CD14-positive monocyte (primary cell): ENCODE data around the gene RNF40. TPM values are rescaled to one million over a fixed set of nuclear protein-coding genes. Genes with fewer than 3 reads are reported as not detected.

ENCODE experiments used
- DNase-seq, 3 donors: peaks; one replicate each; pipeline ENCODE4 v3.0.0-alpha.2; 2011 to 2022
- H2AFZ ChIP-seq: 2 replicates; pipeline ENCODE4 v1.6.0; 2012; ENCODE audit warnings: mild to moderate bottlenecking, low read depth, low read length, inconsistent platforms; ENCODE audit not compliant: insufficient read depth, poor library complexity, severe bottlenecking
- H3K27ac ChIP-seq, 2 donors: 1 replicate in 1 of 2; 2 replicates in 1 of 2; pipeline ENCODE4 v1.5.1; 2012 to 2013; ENCODE audit warnings: low read length in 2 of 2, control low read depth in 1 of 2, inconsistent platforms in 1 of 2, low read depth in 1 of 2, mild to moderate bottlenecking in 1 of 2
- H3K27me3 ChIP-seq, 2 donors: one replicate each; pipeline versions ENCODE4 v1.6.0 to v1.6.1; 2011 to 2013; ENCODE audit warnings: low read length in 2 of 2; ENCODE audit not compliant: control insufficient read depth in 2 of 2, insufficient read depth in 2 of 2
- H3K36me3 ChIP-seq, 2 donors: replicated peaks in 1 of 2; 1 replicate in 1 of 2; 2 replicates in 1 of 2; pipeline versions ENCODE4 v1.5.1 to v1.6.1; 2012 to 2013; ENCODE audit warnings: low read length in 2 of 2, control low read depth in 1 of 2, inconsistent platforms in 1 of 2, mild to moderate bottlenecking in 1 of 2; ENCODE audit not compliant: insufficient read depth in 2 of 2, control insufficient read depth in 1 of 2
- H3K4me1 ChIP-seq, 2 donors: 1 replicate in 1 of 2; 2 replicates in 1 of 2; pipeline versions ENCODE4 v1.5.1 to v1.6.1; 2012 to 2013; ENCODE audit warnings: low read length in 2 of 2, control low read depth in 1 of 2, inconsistent platforms in 1 of 2, mild to moderate bottlenecking in 1 of 2, moderate library complexity in 1 of 2; ENCODE audit not compliant: insufficient read depth in 2 of 2, control insufficient read depth in 1 of 2
- H3K4me2 ChIP-seq: replicated peaks from 2 replicates; pipeline ENCODE3; 2012; ENCODE audit warnings: low read length, moderate library complexity, mild to moderate bottlenecking; ENCODE audit not compliant: poor library complexity, severe bottlenecking; ENCODE audit errors: extremely low read depth
- H3K4me3 ChIP-seq, 3 experiments: fragments of 200-600 bp in 1 of 3; sonication (generic) in 1 of 3; replicated peaks in 1 of 3; 1 replicate in 2 of 3; 2 replicates in 1 of 3; pipeline ENCODE4 v1.5.1; 2011 to 2013; ENCODE audit warnings: low read length in 3 of 3, mild to moderate bottlenecking in 3 of 3, control low read depth in 2 of 3, low read depth in 2 of 3, inconsistent platforms in 1 of 3, moderate library complexity in 1 of 3
- H3K79me2 ChIP-seq: 2 replicates; pipeline ENCODE4 v1.6.0; 2012; ENCODE audit warnings: mild to moderate bottlenecking, control low read depth, inconsistent platforms, low read length, moderate library complexity; ENCODE audit not compliant: insufficient read depth
- H3K9ac ChIP-seq: 2 replicates; pipeline ENCODE4 v1.6.0; 2017; ENCODE audit warnings: low read length, mild to moderate bottlenecking; ENCODE audit not compliant: insufficient read depth, poor library complexity, severe bottlenecking
- H3K9me3 ChIP-seq, 2 donors: replicated peaks in 1 of 2; 1 replicate in 1 of 2; 2 replicates in 1 of 2; pipeline versions ENCODE4 v1.5.1 to v1.6.1; 2012 to 2013; ENCODE audit warnings: low read length in 2 of 2, control low read depth in 1 of 2; ENCODE audit not compliant: control insufficient read depth in 1 of 2, insufficient read depth in 1 of 2
- H4K20me1 ChIP-seq: 2 replicates; pipeline ENCODE4 v1.6.0; 2012; ENCODE audit warnings: mild to moderate bottlenecking, low read length, control low read depth, moderate library complexity; ENCODE audit not compliant: insufficient read depth
- H3K27ac Mint-ChIP-seq, 7 donors: one replicate each; pipeline ENCODE4 v1.8.0; 2020; ENCODE audit warnings: mild to moderate bottlenecking in 7 of 7, mixed read lengths in 7 of 7, moderate library complexity in 6 of 7, inconsistent platforms in 2 of 7
- H3K27me3 Mint-ChIP-seq, 3 donors: one replicate each; pipeline ENCODE4 v1.8.0; 2021 to 2022; ENCODE audit warnings: low read depth in 3 of 3, mild to moderate bottlenecking in 3 of 3, mixed read lengths in 3 of 3, moderate library complexity in 3 of 3, inconsistent platforms in 1 of 3
- H3K36me3 Mint-ChIP-seq, 2 donors: one replicate each; pipeline ENCODE4 v1.8.0; 2020; ENCODE audit warnings: mixed read lengths in 2 of 2, inconsistent platforms in 1 of 2, mild to moderate bottlenecking in 1 of 2
- H3K4me1 Mint-ChIP-seq: one replicate; pipeline ENCODE4 v1.8.0; 2020; ENCODE audit warnings: mild to moderate bottlenecking, mixed read lengths
- H3K4me3 Mint-ChIP-seq, 2 donors: one replicate each; pipeline ENCODE4 v1.8.0; 2020; ENCODE audit warnings: mild to moderate bottlenecking in 2 of 2, mixed read lengths in 2 of 2, moderate library complexity in 1 of 2
- H3K9me3 Mint-ChIP-seq, 7 donors: one replicate each; pipeline ENCODE4 v1.8.0; 2020 to 2022; ENCODE audit warnings: mixed read lengths in 7 of 7, mild to moderate bottlenecking in 6 of 7, moderate library complexity in 6 of 7, inconsistent platforms in 2 of 7
- WGBS: methylation state at CpG from one replicate; pipeline ENCODE4 v1.1.5; 2013; ENCODE audit warnings: missing lambda C conversion rate; ENCODE audit not compliant: insufficient coverage; 5-methylcytosine and 5-hydroxymethylcytosine counted together
- intact Hi-C, 2 donors: fragments of 100-400 bp; cut with micrococcal nuclease; formaldehyde crosslinking; loops; one replicate each; pipeline versions ENCODE4 v1.15.0 to v1.15.1; 2023
- polyA plus RNA-seq, 3 donors: library from polyadenylated mRNA; depleted of rRNA in 1 of 3; unstranded in 2 of 3; stranded (reverse) in 1 of 3; fragments of 300-500 nt in 2 of 3; fragments of >200 nt in 1 of 3; fragmentation: Illumina TruSeq in 2 of 3; gene quantifications; 1 replicate in 2 of 3; 2 replicates in 1 of 3; pipeline ENCODE4 v1.2.3, GENCODE V29; 2012 to 2021
- TF ChIP-seq, protein P1 (sequence below): fragments of 200-600 bp; IDR thresholded peaks from one replicate; pipeline ENCODE4 v1.8.0; 2022; ENCODE audit warnings: antibody characterized with exemption, mild to moderate bottlenecking

Gene RNF40
- polyA plus RNA-seq, 3 donors, result 14.8 to 53.5 (median 34.9) TPM

DNA sequence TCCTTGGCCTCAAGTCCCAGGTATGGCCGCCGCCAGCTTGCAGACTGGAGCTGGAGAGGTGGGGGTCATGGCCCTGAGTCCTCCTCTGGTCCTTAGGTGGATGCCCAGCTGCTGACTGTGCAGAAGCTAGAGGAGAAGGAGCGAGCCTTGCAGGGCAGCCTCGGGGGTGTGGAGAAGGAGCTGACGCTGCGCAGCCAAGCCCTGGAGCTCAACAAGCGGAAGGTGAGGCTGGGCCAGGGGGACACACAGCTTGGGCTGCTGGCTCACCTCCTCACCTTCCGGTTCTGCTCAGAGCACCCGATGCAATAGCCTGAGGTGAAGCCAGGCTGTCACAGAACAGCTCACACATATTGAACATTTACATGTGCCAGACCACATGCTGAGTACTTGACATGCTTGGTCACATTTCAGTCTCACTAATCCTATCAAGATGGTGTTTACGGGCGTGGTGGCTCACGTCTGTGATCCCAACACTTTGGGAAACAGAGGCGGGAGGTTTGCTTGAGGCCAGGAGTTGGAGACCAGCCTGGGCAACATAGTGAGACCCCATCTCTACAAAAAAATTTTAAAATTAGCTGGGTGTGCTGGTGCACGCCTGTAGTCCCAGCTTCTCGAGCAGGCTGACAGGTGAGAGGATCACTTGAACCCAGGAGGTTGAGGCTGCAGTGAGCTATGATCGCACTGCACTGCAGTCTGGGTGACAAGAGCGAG lies 7.4 kb downstream of the RNF40 start:
- no peak for DNase-seq
- no peak overlapping the region for H3K4me3 ChIP-seq
- 98% methylated on average over 11 of the region's 17 CpGs for WGBS
- H2AFZ ChIP-seq, result no peak overlapping the region
- peaks cover 87 to 100% of the 10 kb centered on the region in 2 donors for H3K36me3 Mint-ChIP-seq
- H3K36me3 ChIP-seq, result peaks cover 94 to 100% of the 10 kb centered on the region in 2 donors
- peaks cover 50% of the 10 kb centered on the region for H4K20me1 ChIP-seq
- peak overlapping the region in 1 of 7 donors; percentile 54 for H3K27ac Mint-ChIP-seq
- H3K27me3 ChIP-seq, result no peaks in the 10 kb centered on the region
- peaks cover 17% of the 10 kb centered on the region for H3K79me2 ChIP-seq
- peaks cover 7% of the 10 kb centered on the region for H3K4me1 Mint-ChIP-seq
- no peak overlapping the region for H3K4me2 ChIP-seq
- H3K9me3 ChIP-seq, result no peaks in the 10 kb centered on the region
- no peaks in the 10 kb centered on the region for H3K9me3 Mint-ChIP-seq
- no peak overlapping the region for H3K27ac ChIP-seq
- intact Hi-C loops, result loop anchor here in 1 of 2 donors (10.0 kb wide), 1 partner anchor 155 kb away; the partner anchor contains the start of gene FBXL19
- TF ChIP-seq, protein P1, sequence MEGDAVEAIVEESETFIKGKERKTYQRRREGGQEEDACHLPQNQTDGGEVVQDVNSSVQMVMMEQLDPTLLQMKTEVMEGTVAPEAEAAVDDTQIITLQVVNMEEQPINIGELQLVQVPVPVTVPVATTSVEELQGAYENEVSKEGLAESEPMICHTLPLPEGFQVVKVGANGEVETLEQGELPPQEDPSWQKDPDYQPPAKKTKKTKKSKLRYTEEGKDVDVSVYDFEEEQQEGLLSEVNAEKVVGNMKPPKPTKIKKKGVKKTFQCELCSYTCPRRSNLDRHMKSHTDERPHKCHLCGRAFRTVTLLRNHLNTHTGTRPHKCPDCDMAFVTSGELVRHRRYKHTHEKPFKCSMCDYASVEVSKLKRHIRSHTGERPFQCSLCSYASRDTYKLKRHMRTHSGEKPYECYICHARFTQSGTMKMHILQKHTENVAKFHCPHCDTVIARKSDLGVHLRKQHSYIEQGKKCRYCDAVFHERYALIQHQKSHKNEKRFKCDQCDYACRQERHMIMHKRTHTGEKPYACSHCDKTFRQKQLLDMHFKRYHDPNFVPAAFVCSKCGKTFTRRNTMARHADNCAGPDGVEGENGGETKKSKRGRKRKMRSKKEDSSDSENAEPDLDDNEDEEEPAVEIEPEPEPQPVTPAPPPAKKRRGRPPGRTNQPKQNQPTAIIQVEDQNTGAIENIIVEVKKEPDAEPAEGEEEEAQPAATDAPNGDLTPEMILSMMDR, result no peak
- no peak overlapping the region for H3K9ac ChIP-seq
- peaks cover 0 to 4% of the 10 kb centered on the region in 2 donors for H3K4me1 ChIP-seq
- H3K4me3 Mint-ChIP-seq, result no peak overlapping the region
- peaks cover 0 to 2% (median 0%) of the 10 kb centered on the region in 3 donors for H3K27me3 Mint-ChIP-seq

DNA sequence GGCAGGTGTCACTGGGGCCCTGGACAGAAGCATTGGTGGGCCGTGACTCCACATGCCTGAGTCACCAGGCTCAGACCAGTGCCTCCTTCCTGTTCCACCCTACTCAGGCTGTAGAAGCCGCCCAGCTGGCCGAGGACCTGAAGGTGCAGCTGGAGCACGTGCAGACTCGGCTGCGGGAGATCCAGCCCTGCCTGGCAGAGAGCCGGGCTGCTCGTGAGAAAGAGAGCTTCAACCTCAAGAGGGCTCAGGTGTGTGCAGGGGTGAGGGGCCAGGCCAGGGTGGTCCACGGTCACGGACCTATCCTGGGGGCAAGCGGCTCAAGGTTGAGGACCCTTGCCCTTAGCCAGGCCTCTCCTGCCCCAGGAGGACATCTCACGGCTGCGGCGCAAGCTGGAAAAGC lies 9.6 kb downstream of the RNF40 start:
- peaks cover 3% of the 10 kb centered on the region for H3K79me2 ChIP-seq
- Mint-ChIP-seq H3K36me3 (peaks cover 65 to 80% of the 10 kb centered on the region in 2 donors), H3K27ac (peak overlapping the region in 2 of 7 donors; percentile 6 to 18), H3K4me3 (no peak overlapping the region), H3K27me3 (peaks cover 0 to 2% (median 0%) of the 10 kb centered on the region in 3 donors), H3K9me3 (no peaks in the 10 kb centered on the region), H3K4me1 (peaks cover 24% of the 10 kb centered on the region)
- WGBS, result 88% methylated on average over 12 of the region's 14 CpGs
- DNase-seq, result no peak
- H3K36me3 ChIP-seq, result peaks cover 73 to 79% of the 10 kb centered on the region in 2 donors
- no peaks in the 10 kb centered on the region for H3K27me3 ChIP-seq
- H3K27ac ChIP-seq, result no peak overlapping the region
- H3K4me1 ChIP-seq, result peaks cover 15 to 26% of the 10 kb centered on the region in 2 donors
- intact Hi-C loops, result no loop called here
- no peak overlapping the region for H3K4me2 ChIP-seq
- TF ChIP-seq, protein P1, result no peak
- H4K20me1 ChIP-seq, result peaks cover 43% of the 10 kb centered on the region
- no peak overlapping the region for H3K9ac ChIP-seq
- no peaks in the 10 kb centered on the region for H3K9me3 ChIP-seq
- no peak overlapping the region for H3K4me3 ChIP-seq
- H2AFZ ChIP-seq, result no peak overlapping the region
